SK-N-SH (cell line): ENCODE data around the gene CRACR2B. TPM values are rescaled to one million over a fixed set of nuclear protein-coding genes. Genes with fewer than 3 reads are reported as not detected.

Experiments
- CTCF ChIA-PET: fragments of 300-600, 350-600 bp; formaldehyde crosslinking; extraction: SDS; loops from one replicate; lab custom pipeline; 2021; lab: Yijun Ruan, JAX
- POLR2A ChIA-PET: fragments of 350-600 bp; sonication (Branson Sonifier 250); formaldehyde crosslinking; extraction: SDS; loops from one replicate; lab custom pipeline; 2020; ENCODE audit warnings: antibody characterized with exemption, inconsistent platforms; lab: Yijun Ruan, JAX
- DNase-seq: peaks from one replicate; pipeline ENCODE4 v3.0.0; 2012
- H2AFZ ChIP-seq: fragments of 200-600 bp; sonication (generic); 2 replicates; pipeline ENCODE4 v1.8.1; 2016; ENCODE audit warnings: antibody characterized with exemption, mild to moderate bottlenecking, low read depth
- H3F3A ChIP-seq: fragments of 200-600 bp; sonication (generic); replicated peaks from 2 replicates; pipeline ENCODE3; 2016; ENCODE audit warnings: antibody characterized with exemption, mild to moderate bottlenecking; ENCODE audit not compliant: insufficient read depth
- H3K27ac ChIP-seq, 2 experiments: fragments of 200-500 bp in 1 of 2; fragments of 200-600 bp in 1 of 2; sonication (Bioruptor generic) in 1 of 2; sonication (generic), shearing (Covaris generic) in 1 of 2; 2 replicates each; pipeline versions ENCODE4 v1.5.1 to v1.6.1; 2014 to 2016; ENCODE audit warnings: low read depth in 2 of 2, inconsistent platforms in 1 of 2, low read length in 1 of 2, mild to moderate bottlenecking in 1 of 2, mixed read lengths in 1 of 2
- H3K27me3 ChIP-seq: fragments of 200-600 bp; sonication (generic), shearing (Covaris generic); 2 replicates; pipeline ENCODE4 v1.6.1; 2016; ENCODE audit warnings: mixed run types; ENCODE audit not compliant: insufficient read depth
- H3K36me3 ChIP-seq, 2 experiments: fragments of 200-500 bp in 1 of 2; fragments of 200-600 bp in 1 of 2; sonication (Bioruptor generic) in 1 of 2; sonication (generic) in 1 of 2; replicated peaks in 1 of 2; 2 replicates each; pipeline versions ENCODE3 to v1.5.1; 2014 to 2016; ENCODE audit warnings: low read length in 1 of 2, mild to moderate bottlenecking in 1 of 2; ENCODE audit not compliant: insufficient read depth in 2 of 2, control insufficient read depth in 1 of 2
- H3K4me1 ChIP-seq, 2 experiments: fragments of 200-500 bp in 1 of 2; fragments of 200-600 bp in 1 of 2; sonication (Bioruptor generic) in 1 of 2; sonication (generic), shearing (Covaris generic) in 1 of 2; 2 replicates each; pipeline versions ENCODE4 v1.5.1 to v1.6.1; 2014 to 2016; ENCODE audit warnings: low read depth in 1 of 2, low read length in 1 of 2, mixed run types in 1 of 2; ENCODE audit not compliant: insufficient read depth in 2 of 2, control insufficient read depth in 1 of 2
- H3K4me2 ChIP-seq: fragments of 200-600 bp; sonication (generic), shearing (Covaris generic); 2 replicates; pipeline ENCODE4 v1.6.1; 2017; ENCODE audit warnings: mixed run types
- H3K4me3 ChIP-seq, 2 experiments: fragments of 200-500 bp in 1 of 2; fragments of 200-600 bp in 1 of 2; sonication (Bioruptor generic) in 1 of 2; sonication (generic), shearing (Covaris generic) in 1 of 2; 2 replicates each; pipeline versions ENCODE4 v1.5.1 to v1.8.1; 2014 to 2016; ENCODE audit warnings: low read depth in 2 of 2, inconsistent platforms in 1 of 2, low read length in 1 of 2, mild to moderate bottlenecking in 1 of 2, mixed read lengths in 1 of 2, moderate library complexity in 1 of 2
- H3K79me2 ChIP-seq: fragments of 200-600 bp; sonication (generic); 2 replicates; pipeline ENCODE4 v1.8.1; 2017; ENCODE audit warnings: mild to moderate bottlenecking; ENCODE audit not compliant: insufficient read depth
- H3K9ac ChIP-seq: fragments of 200-600 bp; sonication (generic); 2 replicates; pipeline ENCODE4 v1.6.1; 2017; ENCODE audit warnings: mixed run types
- H3K9me2 ChIP-seq: fragments of 200-600 bp; sonication (generic); 2 replicates; pipeline ENCODE4 v1.6.1; 2017; ENCODE audit warnings: mixed run types
- H3K9me3 ChIP-seq: fragments of 200-600 bp; sonication (generic); 2 replicates; pipeline ENCODE4 v1.6.1; 2017; ENCODE audit warnings: mixed run types, mild to moderate bottlenecking, moderate library complexity
- H4K20me1 ChIP-seq: fragments of 200-600 bp; sonication (generic); 2 replicates; pipeline ENCODE4 v1.6.1; 2017; ENCODE audit warnings: mild to moderate bottlenecking, mixed run types; ENCODE audit not compliant: insufficient read depth
- EP300 ChIP-seq, 2 experiments: IDR thresholded peaks; 2 replicates each; pipeline versions ENCODE4 v1.4.0 to v1.6.1; 2012; ENCODE audit warnings: borderline replicate concordance in 1 of 2, low read depth in 1 of 2, low read length in 1 of 2
- JUND ChIP-seq: IDR thresholded peaks from 2 replicates; pipeline ENCODE4 v1.4.0; 2012
- NRF1 ChIP-seq: IDR thresholded peaks from 2 replicates; pipeline ENCODE4 v1.6.1; 2012; ENCODE audit warnings: low read depth, mild to moderate bottlenecking, low read length
- RCOR1 ChIP-seq: fragments of 150-350 bp; IDR thresholded peaks from 2 replicates; pipeline ENCODE4 v1.6.1; 2017; ENCODE audit warnings: antibody characterized with exemption, low read length
- RXRA ChIP-seq: IDR thresholded peaks from 2 replicates; pipeline ENCODE4 v1.4.0; 2012; ENCODE audit warnings: low read depth, mild to moderate bottlenecking, borderline replicate concordance
- WGBS: methylation state at CpG from one replicate; pipeline ENCODE4 v1.1.6; 2017; ENCODE audit warnings: low lambda C conversion rate; 5-methylcytosine and 5-hydroxymethylcytosine counted together
- polyA plus RNA-seq, 3 experiments: library from polyadenylated mRNA; depleted of rRNA; stranded (reverse); fragments of >200 nt; gene quantifications; 2 replicates each; pipeline ENCODE4 v1.2.3, GENCODE V29; 2012
- TF ChIP-seq, protein P1 (sequence below): fragments of 150-350 bp; IDR thresholded peaks from 2 replicates; pipeline ENCODE4 v1.6.1; 2017; ENCODE audit warnings: antibody characterized with exemption, low read length, low read depth, borderline replicate concordance
- TF ChIP-seq, protein P2 (sequence below): IDR thresholded peaks from 2 replicates; pipeline ENCODE4 v1.4.0; 2012; ENCODE audit warnings: low read depth, borderline replicate concordance

Gene CRACR2B
- polyA plus RNA-seq, 1 of the 3 experiments (the other 2 are of a cell fraction) = 1.1 TPM

DNA sequence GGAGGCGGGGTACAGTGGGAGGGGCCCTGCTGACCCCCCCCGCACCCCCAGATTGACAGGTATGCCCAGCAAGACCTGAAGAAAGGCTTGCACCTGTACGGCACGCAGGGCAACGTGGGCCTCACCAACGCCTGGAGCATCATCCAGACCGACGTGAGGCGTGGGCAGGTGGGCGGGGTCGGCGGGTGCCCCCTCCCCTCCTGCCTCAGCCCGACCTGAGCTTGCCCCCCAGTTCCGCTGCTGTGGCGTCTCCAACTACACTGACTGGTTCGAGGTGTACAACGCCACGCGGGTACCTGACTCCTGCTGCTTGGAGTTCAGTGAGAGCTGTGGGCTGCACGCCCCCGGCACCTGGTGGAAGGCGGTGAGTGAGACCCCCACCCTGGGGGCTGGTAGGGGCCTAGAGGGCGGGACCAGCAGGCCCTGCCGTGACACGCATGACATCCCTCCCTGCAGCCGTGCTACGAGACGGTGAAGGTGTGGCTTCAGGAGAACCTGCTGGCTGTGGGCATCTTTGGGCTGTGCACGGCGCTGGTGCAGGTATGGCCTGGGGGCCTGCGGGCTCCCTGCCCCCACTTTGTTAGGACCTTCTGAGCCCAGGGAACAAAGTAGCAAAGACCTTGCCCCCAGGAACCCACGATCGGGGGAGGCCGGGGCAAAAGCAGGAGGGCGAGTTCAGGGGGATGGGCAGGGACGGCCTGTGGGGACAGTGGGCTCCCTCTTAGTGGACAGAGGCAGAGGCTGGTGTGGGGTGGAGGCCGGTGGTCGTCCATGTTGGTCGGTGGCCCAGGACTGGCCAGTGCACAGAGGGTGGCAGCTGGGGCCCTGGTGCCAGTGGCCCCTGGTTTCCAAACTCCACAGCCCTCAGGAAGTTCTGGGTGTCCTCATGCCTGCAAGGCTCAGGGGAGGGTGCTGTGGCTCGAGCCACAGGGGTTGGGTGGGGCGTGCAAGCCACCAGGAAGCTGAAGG, 38.0 kb downstream of the CRACR2B start:
- H3K9me3 ChIP-seq = no peaks in the 10 kb centered on the region
- H3K9ac ChIP-seq = no peak overlapping the region
- ChIA-PET CTCF (interaction anchor here (0.6 to 1.4 kb wide), 5 partner anchors 9 to 44 kb away, joined by 3 to 4 read pairs (median 3); no protein-coding TSS in a partner anchor), POLR2A (no interaction called here)
- no peak overlapping the region for H3K4me2 ChIP-seq
- H2AFZ ChIP-seq = no peak overlapping the region
- WGBS = 92% methylated on average over 35 of the region's 41 CpGs
- peaks cover 14% of the 10 kb centered on the region; the same call in 1 of the 2 replicates for H4K20me1 ChIP-seq
- no peaks in the 10 kb centered on the region for H3K27me3 ChIP-seq
- no peak overlapping the region for H3K4me3 ChIP-seq
- H3K36me3 ChIP-seq = peaks cover 0 to 24% of the 10 kb centered on the region in 2 experiments
- TF ChIP-seq RCOR1 (no peak), NRF1 (no peak), EP300 (IDR thresholded peaks at IDR 0.05; ENCODE audit: borderline replicate concordance in 1 of 2, low read depth in 1 of 2, low read length in 1 of 2) (no peak), RXRA (no peak)
- TF ChIP-seq, protein P1, sequence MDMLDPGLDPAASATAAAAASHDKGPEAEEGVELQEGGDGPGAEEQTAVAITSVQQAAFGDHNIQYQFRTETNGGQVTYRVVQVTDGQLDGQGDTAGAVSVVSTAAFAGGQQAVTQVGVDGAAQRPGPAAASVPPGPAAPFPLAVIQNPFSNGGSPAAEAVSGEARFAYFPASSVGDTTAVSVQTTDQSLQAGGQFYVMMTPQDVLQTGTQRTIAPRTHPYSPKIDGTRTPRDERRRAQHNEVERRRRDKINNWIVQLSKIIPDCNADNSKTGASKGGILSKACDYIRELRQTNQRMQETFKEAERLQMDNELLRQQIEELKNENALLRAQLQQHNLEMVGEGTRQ = no peak
- H3K9me2 ChIP-seq = no peaks in the 10 kb centered on the region
- no peak for DNase-seq
- H3K79me2 ChIP-seq = no peaks in the 10 kb centered on the region
- no peak overlapping the region for H3K27ac ChIP-seq
- H3F3A ChIP-seq = peaks cover 3% of the 10 kb centered on the region
- H3K4me1 ChIP-seq = peaks cover 0 to 23% of the 10 kb centered on the region in 2 experiments; a peak in 1 of 4 replicates

DNA sequence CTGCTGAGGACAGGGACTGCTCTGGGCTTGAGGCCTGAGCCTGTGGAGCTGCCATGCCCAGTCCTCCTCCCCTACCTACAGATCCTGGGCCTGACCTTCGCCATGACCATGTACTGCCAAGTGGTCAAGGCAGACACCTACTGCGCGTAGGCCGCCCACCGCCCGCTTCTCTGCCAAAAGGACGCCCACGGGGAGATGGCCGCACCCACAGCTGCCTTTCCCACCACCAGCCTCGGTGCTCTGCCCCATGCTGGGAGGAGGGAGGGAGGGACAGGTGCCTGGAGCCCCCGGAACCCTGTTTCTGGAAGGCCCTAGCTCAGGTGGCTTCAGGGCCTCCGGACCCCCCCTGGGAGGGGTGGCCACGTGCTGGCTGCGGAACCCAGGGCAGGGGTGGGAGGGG, 38.8 kb downstream of the CRACR2B start:
- 88% methylated on average over 7 of the region's 14 CpGs for WGBS

More for the DNA sequence above, 38.8 kb downstream of the CRACR2B start:
- TF ChIP-seq, protein P2, sequence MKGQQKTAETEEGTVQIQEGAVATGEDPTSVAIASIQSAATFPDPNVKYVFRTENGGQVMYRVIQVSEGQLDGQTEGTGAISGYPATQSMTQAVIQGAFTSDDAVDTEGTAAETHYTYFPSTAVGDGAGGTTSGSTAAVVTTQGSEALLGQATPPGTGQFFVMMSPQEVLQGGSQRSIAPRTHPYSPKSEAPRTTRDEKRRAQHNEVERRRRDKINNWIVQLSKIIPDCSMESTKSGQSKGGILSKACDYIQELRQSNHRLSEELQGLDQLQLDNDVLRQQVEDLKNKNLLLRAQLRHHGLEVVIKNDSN = no peak
- no peak for TF ChIP-seq EP300 (IDR thresholded peaks at IDR 0.05; ENCODE audit: borderline replicate concordance in 1 of 2, low read depth in 1 of 2, low read length in 1 of 2)
- no peak for TF ChIP-seq NRF1
- no peak for TF ChIP-seq JUND
- no peak for TF ChIP-seq RCOR1
- CTCF ChIA-PET = interaction anchor here (1.3 to 1.4 kb wide), 4 partner anchors 9 to 185 kb away, joined by 3 to 4 read pairs (median 4); no protein-coding TSS in a partner anchor
- no peaks in the 10 kb centered on the region for H3K79me2 ChIP-seq
- no peak overlapping the region for H3K4me2 ChIP-seq
- peaks cover 14% of the 10 kb centered on the region; the same call in 1 of the 2 replicates for H4K20me1 ChIP-seq
- no peaks in the 10 kb centered on the region for H3K9me3 ChIP-seq
- no peak overlapping the region for H3K9ac ChIP-seq
- DNase-seq = no peak
- no peak overlapping the region for H3K27ac ChIP-seq
- H3K36me3 ChIP-seq = peaks cover 0 to 24% of the 10 kb centered on the region in 2 experiments
- POLR2A ChIA-PET = interaction anchor here (1.0 kb wide), 1 partner anchor 28 kb away, joined by 3 read pairs; no protein-coding TSS in a partner anchor
- no peaks in the 10 kb centered on the region for H3K27me3 ChIP-seq
- H3K4me1 ChIP-seq = peaks cover 0 to 20% of the 10 kb centered on the region in 2 experiments; a peak in 1 of 4 replicates
- no peak overlapping the region for H3K4me3 ChIP-seq
- H3F3A ChIP-seq = peaks cover 3% of the 10 kb centered on the region
- no peaks in the 10 kb centered on the region for H3K9me2 ChIP-seq
- no peak overlapping the region for H2AFZ ChIP-seq
